GM20431 (cell line): ENCODE data around the gene VRK1.
"Not testable (repeated sequence)": the region's sequence is repeated elsewhere in the genome, so short reads cannot be mapped to it uniquely, and the experiment has no call there.

Source experiments
- in situ Hi-C: fragments of 300-500 bp; cut with MseI, MboI; formaldehyde crosslinking; loops from one replicate; pipeline ENCODE4 v1.15.0; 2020; ENCODE audit warnings: low sequenced_read_pairs; ENCODE audit not compliant: unreplicated experiment

The VRK1 gene

DNA sequence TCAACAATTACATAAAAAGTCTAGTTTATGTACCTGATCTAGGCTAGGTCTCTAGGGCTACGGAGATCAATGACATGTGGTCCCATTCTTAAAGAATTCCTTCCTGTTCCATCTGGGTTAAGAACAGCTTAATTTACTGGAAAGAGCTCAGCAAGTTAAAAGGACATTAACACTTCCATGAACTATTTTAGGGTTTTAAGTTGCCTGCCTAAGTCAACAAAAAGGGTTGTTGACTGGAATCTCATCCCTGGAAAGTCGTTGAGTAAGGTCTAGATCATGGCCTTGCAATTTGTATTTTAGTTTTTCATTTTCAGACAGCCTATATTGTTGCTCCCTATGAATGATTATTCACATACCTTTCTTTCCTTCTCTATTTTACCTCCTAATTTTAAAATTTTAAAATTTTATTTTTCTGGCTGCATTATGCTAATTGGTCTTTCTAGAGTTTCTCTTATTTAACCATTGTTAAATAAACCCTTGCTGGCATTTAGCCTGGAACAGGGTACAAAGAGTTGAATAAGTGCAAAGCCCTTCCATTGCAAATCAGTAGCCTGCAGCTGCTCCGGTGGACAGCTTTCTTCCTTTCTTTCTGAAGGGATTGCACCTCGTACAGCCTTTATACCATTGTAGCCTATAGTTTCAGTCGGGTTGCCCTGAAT, 66.3 kb downstream of the VRK1 start:
- in situ Hi-C loops: no loop called here

DNA sequence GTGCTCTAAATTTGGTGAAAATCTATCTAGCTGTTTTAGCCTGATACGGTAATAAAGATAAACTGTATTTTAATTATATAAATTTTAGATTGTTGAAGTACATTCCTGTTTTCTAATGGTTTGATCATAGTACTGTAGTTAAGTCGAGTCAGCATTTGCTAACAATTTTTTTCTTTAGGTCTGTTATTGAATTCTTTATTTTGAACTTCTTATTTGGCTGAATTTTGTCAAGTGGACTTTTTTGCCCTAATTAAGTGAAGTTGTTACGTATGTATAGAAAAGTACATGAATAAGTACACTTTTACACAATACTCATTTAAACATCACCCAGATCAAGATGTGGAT, 66.8 kb downstream of the VRK1 start:
- in situ Hi-C loops: no loop called here

DNA sequence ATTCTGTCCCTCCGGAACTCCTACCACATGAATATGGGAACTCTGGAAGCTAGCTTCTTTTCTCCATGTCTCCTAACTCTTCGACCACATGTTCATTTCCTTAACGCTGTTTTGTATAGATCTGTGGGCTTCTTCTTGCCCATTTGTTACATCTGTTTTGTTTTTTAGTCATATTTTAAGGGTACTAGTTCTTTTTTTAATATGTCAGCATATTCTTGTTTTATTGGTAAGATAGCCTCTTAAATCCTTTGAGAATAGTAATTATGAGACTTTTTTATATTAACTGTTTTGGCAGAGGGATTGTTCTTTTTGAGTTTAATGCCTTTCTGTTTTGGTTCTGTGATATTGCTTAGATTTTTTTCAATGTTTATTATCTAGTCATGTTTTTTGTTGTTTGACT, 70.5 kb downstream of the VRK1 start:
- in situ Hi-C loops: no loop called here

DNA sequence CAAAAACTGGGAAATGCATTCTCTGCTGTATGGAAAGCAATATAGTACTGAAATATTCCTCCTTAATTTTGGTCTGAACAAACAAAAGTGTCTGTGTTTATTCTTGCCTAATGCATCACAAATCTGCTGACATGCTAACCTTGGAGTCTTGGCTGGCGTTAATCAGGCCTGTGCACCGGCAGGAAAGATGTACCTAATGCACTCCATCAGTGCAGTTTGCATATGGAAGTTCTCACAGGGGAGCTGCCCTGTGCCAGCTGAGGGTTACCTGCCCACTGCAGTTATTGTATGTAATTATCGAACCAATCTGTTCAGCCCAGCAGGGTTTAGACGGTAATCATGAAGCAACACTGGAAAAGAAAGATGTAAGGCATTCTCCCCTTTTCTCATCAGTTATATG, 76.9 kb downstream of the VRK1 start:
- in situ Hi-C loops: no loop called here

DNA sequence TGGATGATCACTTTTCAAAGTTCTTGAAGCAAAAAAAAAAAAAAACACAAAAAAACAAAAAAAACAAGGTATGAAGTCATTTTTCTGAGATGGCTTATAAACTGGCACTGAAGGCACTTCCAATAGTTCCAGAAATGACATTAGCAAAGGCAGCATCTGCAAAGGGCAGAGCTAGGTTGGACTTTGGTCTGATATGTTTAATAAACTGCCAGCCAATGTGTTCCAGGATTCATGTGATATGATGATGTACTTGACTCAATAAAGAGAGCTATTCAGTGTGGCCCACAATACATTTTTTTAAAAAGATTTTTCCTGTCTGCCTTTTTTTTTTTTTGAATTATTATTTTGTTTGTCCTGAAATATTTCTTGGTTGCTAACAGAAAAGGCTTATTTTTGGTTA, 79.6 kb downstream of the VRK1 start:
- in situ Hi-C loops: no loop called here

DNA sequence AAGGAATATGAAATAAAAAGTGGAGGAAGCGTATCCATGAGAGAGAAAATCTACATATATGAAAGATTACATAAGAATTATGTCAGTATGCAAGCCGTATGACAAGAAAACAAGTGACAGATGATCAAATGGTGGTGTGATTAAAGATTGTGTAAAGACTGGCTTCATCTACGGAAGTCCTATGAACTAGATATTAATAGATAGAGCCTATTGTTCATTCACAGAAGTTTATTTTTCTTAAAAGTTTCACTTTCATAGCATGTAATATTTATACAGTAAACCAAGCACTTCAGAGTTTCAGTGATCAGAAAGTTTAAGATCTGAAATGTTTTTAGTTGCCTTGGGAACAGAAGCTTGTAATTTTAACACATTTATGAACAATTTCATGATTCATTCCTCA, 84.5 kb downstream of the VRK1 start:
- in situ Hi-C loops: no loop called here

DNA sequence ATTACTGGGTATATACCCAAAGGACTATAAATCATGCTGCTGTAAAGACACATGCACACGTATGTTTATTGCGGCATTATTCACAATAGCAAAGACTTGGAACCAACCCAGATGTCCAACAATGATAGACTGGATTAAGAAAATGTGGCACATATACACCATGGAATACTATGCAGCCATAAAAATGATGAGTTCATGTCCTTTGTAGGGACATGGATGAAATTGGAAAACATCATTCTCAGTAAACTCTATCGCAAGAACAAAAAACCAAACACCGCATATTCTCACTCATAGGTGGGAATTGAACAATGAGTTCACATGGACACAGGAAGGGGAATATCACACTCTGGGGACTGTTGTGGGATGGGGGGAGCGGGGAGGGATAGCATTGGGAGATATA, 86.8 kb downstream of the VRK1 start:
- in situ Hi-C loops: not testable (repeated sequence)

DNA sequence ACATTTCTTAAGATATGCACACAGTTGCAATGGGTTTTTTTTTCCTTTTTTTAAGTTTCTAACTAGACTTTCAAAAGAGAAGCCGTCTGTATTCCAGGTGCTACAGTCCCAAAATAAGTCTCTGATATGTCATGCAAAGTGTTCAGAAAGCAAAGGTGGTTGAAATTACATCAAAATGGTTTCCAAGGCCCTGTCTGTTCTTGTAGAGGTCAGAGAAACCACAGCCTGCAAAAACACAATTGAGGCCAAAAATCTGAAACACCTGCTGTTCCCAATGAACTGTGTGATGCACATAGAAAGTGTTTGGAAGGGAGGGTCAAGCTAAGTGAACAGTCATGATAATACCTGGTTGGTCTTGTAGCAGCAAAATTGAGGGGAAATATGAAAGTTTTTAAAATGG, 91.0 kb downstream of the VRK1 start:
- in situ Hi-C loops: no loop called here

DNA sequence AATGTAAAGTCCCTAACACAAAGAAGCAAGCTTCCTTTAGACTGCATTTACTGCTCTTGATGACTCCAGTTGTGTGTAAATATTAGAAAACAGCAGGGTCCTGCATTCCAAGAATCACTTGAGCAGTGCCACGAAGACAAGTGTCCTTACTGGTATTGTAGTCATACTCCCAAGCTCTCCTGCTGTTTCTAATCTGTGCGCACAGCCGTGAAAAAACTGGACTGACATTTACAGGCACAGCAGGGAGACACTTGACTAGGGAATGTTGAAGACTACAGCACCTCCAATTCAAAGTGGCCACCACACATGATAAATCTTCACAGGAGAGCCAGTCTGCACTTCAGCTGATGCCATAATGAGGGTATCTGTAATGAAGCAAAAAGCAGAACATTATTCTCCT, 91.4 kb downstream of the VRK1 start:
- in situ Hi-C loops: no loop called here

DNA sequence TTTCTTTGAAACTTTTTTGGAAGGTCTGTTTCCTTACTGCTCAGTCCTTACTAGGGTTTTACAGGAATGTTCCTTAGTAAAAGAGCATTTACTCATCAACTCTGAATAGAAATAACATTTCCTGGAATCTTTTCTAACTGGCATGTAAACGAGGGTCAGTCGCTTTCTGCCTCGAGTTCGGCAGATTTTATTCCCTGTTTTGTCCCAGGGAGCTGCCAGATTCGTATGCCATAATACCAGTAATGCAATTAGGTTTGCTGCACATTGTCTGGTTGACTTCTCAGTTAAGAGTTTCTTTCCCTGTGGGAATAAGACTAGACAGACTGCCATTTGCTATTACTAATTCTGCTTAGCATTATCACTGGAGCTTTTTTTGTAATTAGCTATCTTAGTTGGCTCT, 91.9 kb downstream of the VRK1 start:
- in situ Hi-C loops: no loop called here

DNA sequence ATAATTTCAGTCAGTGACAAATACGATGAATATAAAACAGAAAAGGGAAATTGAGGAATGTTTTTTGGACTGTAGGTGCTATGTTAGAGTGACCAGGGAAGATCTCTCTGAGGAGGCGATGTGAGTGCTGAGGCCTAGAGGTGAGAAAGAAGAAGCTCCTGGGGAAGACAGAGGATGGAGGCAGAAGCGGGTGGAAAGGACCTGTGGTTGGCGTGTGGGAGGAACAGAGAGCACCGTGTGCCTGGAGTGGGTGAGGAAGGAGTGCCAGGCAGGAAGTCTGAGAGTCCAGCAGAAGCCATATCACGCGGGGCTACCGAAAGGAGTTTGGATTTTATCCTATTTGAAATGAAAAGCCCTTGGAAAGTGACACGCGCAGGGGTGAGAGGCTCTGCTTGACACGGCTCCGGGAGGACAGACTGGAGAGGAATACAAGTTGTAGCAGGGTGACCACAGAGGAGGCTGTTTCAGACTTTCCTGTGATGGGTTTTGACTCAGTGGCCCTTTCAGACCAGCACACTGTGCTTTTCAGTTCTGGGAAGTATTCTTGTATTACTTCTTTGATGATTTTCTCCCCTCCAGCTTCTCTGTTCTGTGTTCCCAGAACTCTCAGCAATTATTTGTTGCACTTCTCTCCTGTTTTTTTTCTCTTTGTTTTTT, 96.9 kb downstream of the VRK1 start:
- in situ Hi-C loops: no loop called here

DNA sequence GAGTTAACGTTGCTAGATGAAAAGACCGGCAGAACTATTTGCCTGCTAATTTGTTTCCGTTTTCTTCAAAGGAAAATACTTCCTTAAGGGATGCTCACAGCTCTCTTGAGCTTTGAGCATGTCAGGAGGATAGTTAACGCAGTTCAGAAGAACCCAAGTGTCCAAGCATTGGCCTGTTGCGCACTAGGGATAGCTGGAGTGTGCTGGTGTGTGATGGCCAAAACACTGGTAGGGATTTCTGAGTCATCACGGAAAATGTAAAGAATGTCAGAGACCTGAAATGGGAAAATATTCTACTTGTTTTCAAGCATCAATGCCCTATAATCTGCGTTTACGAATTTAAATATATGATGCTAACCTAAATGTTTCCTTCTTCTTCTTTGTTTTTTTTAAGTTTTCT, 97.8 kb downstream of the VRK1 start:
- in situ Hi-C loops: no loop called here

DNA sequence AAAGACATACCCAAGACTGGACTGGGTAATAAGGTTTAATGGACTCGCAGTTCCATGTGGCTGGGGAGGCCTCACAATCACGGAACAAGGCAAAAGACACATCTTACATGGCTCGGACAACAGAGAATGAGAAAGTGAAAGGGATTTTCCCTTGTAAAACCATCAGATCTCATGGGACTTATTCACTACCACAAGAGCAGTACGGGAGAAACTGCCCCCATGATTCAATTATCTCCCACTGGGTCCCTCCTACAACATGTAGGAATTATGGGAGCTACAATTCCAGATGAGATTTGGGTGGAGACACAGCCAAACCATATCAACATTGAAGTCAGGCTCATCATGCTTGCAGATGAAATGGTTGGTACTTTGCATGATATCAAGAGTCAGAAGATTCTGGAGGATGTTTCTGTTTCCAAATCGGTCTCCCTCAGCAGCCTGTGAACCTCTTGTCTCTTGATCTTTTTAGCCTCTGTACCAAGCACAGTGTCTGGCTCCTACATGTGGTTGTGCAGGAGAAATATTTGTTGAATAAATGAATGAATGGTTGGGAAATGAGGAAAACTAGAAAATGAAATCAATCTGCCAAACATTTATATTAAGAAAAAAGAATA, 98.6 kb downstream of the VRK1 start:
- in situ Hi-C loops: no loop called here

DNA sequence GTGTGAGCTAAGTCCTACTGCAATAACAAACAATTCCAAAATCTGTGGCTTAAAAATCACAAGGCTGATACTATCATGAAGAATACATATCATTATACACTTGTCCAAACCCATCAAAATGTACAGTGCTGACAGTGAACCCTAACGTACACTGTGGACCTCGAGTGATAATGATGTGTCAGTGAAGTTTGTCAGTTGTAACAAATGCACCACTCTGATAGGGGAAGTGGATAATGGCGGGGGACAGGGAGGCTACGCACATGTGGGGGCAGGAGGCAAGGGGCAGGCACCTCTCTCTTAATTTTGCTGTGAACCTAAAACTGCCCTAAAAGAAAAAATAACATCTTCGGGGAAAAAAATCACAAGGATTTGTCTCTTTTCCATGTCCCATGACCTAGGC, 100.0 kb downstream of the VRK1 start:
- in situ Hi-C loops: no loop called here

DNA sequence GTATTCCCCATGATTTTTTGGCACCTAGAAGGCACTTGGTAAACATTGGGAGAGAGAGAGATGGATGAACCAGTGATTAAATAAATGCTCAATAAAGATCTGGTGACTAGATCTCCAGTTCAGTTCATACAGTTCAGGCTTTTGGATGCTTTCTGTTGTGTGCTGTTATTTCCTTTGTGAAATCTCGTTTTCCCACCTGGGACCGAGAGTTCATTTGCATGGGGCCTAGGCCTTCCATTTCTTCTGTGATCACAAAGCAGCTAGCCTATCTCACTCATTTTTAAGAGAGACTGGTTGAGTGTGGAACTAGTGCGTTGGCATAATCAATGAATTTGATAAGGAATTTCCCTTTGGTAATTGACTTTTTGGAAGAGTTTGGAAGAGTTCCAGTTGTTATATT, 104.0 kb downstream of the VRK1 start:
- in situ Hi-C loops: no loop called here

DNA sequence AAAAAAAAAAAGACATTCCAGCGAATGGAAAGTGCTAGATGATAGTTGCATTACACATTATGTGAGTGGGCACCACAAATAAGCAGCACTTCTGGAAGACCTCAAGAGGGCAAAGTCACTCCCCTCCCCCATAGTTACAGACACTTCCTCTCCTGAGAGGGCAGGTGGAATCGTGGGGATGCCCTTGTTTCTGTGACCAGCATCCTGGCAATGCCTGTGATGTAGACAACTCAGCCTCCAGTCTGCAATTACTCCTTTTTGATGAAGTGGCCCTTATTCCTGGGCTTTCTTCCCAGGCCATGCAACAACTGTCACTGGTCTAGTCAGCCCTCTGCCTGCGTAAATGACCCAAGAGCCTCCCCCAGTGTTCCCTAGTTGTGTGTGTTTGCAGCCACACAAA, 104.8 kb downstream of the VRK1 start:
- in situ Hi-C loops: no loop called here

DNA sequence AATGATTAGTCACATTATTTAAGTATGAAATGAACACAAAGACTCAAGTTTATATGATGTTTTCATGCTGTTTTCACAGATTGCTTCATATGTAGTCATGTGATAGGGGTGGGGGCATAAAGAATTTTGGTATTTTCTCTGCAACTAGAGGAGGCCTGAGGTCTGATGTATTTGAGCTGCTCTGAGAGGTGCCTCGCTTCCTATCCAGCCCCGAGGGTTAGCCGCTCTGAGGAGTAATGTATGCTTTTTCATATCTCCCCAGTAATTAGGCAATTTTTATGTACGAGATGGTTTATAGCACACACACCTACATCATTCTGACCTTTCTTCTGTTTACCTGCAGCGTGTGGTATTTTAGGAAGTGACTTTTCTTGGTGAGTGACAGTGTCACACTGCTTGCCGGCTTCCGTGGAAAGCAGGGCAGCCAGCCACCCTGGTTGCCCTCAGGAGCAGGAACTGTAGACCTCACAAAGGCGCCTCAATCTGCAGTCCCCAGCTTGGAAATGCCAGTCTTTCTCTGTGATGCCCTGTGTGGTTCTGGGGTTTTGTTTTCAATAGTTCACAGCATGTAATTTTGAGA, 106.4 kb downstream of the VRK1 start:
- in situ Hi-C loops: no loop called here

DNA sequence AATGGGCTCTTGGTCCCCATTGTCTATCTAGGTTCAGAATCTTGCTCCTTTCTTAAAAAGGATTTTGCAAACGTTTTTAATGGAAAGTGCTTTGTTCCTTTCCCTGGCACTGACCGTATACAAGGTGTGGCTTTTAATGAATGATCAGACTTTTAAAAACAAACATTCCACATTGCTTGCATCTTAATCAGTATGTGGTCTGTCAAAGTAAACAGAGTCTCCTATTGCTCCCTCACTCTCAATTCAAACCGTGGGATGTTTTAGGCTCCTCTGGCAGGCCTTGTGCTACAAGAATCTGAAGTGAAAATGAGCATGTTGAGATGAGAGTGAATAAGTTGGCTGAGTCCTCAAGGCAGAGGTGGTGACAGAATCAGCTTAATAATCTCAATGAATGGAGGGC, 107.0 kb downstream of the VRK1 start:
- in situ Hi-C loops: no loop called here

DNA sequence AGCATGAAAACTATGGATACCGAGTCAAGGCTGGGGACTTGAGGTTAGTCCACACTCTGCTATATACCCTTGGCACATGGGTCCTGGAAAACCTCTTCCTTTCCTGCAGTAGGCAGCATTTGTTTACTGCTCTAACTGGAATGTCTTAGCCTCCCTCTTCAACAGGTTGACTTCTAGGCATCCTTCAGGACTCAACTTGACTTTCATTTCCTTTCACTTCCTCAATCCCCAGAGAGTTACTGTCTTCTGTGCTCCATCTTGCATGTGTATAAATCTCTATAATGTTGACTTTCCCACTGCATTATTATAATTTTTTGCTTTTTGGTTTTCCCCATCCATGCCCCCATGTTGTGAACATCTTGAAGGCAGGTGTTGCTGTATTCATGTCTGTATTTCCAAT, 107.9 kb downstream of the VRK1 start:
- in situ Hi-C loops: no loop called here

DNA sequence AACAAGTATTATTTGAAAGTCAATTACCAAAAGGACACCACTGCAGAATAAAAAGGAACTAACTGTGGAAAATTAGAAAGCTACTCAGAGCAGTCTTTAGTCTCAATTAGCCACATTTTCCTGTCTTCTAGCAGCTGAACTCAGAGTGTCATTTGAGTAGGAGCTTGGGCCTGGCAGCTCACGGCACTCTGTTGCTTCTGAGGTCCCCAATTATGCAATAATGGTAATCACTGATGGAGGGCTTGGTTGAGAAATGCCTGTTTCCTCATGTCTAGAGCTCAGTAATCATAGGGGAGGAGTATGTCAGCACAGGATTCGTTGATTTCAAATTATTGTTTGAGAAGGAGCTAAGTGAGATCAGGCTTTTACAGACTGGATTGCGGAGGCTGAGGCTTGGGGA, 108.6 kb downstream of the VRK1 start:
- in situ Hi-C loops: no loop called here

DNA sequence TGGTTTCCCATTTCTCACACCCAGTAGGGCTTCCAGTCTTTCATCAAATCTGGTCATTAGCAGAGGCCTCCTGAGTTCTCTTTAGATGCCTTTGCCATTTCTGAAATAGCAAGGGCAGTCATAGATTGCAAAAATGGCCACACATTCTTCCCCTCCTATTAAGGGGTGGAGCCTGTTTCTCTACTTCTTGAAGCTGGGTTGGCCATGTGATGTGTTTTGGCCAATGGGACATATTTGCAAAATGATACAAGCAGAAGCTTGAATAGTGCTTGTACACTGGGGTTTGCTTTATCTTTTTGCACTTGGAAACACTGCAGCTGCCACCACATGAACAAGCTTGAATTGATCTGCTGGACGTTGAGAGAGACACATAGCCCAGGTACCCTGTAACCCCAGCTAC, 109.3 kb downstream of the VRK1 start:
- in situ Hi-C loops: no loop called here
